Suppressor macrophage (primary cell): ENCODE results near the gene ADAM33.

Experiments used
- DNase-seq, 4 experiments: peaks; one replicate each; pipeline ENCODE4 v3.0.0-alpha.2; 2020 to 2022

The ADAM33 gene

GRCh38 chr20:3645309-3646066 is 36.3 kb downstream of the ADAM33 start:
- DNase-seq: no peak

GRCh38 chr20:3640259-3640658 is 41.6 kb downstream of the ADAM33 start:
- DNase-seq: no peak

GRCh38 chr20:3635346-3635745 is 46.5 kb downstream of the ADAM33 start:
- DNase-seq: no peak

GRCh38 chr20:3633913-3634478 is 47.8 kb downstream of the ADAM33 start:
- DNase-seq: peak in 1 of 4 experiments; percentile 34

GRCh38 chr20:3632311-3633004 is 49.4 kb downstream of the ADAM33 start:
- no peak for DNase-seq

GRCh38 chr20:3631534-3631933 is 50.3 kb downstream of the ADAM33 start:
- no peak for DNase-seq

- DNase-seq: no peak
Observed at GRCh38 chr20:3630429-3630828, 51.4 kb downstream of the ADAM33 start.

- no peak for DNase-seq
Observed at GRCh38 chr20:3629893-3630292, 51.9 kb downstream of the ADAM33 start.

GRCh38 chr20:3628502-3629314 is 53.1 kb downstream of the ADAM33 start:
- no peak for DNase-seq

- DNase-seq: no peak
Observed at GRCh38 chr20:3627476-3627875, 54.3 kb downstream of the ADAM33 start.

GRCh38 chr20:3622406-3622805 is 59.4 kb downstream of the ADAM33 start:
- DNase-seq: no peak

- no peak for DNase-seq
Observed at GRCh38 chr20:3621111-3621510, 60.7 kb downstream of the ADAM33 start.
